Fibroblast of lung (primary cell): ENCODE measurements around the gene PITPNB. TPM values are rescaled to one million over a fixed set of nuclear protein-coding genes. Genes with fewer than 3 reads are reported as not detected.

Experiments used
- DNase-seq, 2 donors: peaks; one replicate each; pipeline versions ENCODE4 v3.0.0 to v3.0.0-alpha.2; 2010; ENCODE audit warnings: low read depth in 2 of 2
- H2AFZ ChIP-seq: 2 replicates; pipeline ENCODE4 v1.5.1; 2012; ENCODE audit warnings: low read length, control low read depth, inconsistent platforms
- H3K27ac ChIP-seq: 2 replicates; pipeline ENCODE4 v1.5.1; 2011; ENCODE audit warnings: low read length, control low read depth; ENCODE audit not compliant: insufficient read depth
- H3K27me3 ChIP-seq: 2 replicates; pipeline ENCODE4 v1.5.1; 2011; ENCODE audit warnings: mild to moderate bottlenecking, low read length; ENCODE audit not compliant: control insufficient read depth, insufficient read depth
- H3K36me3 ChIP-seq: 2 replicates; pipeline ENCODE4 v1.5.1; 2011; ENCODE audit warnings: low read length; ENCODE audit not compliant: control insufficient read depth, insufficient read depth
- H3K4me1 ChIP-seq: 2 replicates; pipeline ENCODE4 v1.5.1; 2011; ENCODE audit warnings: low read length; ENCODE audit not compliant: control insufficient read depth, insufficient read depth; ENCODE audit errors: extremely low read depth
- H3K4me2 ChIP-seq: 2 replicates; pipeline ENCODE4 v1.5.1; 2011; ENCODE audit warnings: low read length, control low read depth; ENCODE audit not compliant: insufficient read depth; ENCODE audit errors: extremely low read depth
- H3K4me3 ChIP-seq, 4 experiments: fragments of 200-600 bp in 1 of 4; sonication (generic) in 1 of 4; replicated peaks in 1 of 4; 2 replicates each; pipeline ENCODE4 v1.5.1; 2011 to 2016; ENCODE audit warnings: low read length in 4 of 4, low read depth in 3 of 4, mild to moderate bottlenecking in 3 of 4, control low read depth in 2 of 4, inconsistent platforms in 1 of 4, mixed read lengths in 1 of 4; ENCODE audit not compliant: insufficient read depth in 1 of 4; ENCODE audit errors: control extremely low read depth in 1 of 4
- H3K79me2 ChIP-seq: 2 replicates; pipeline ENCODE4 v1.5.1; 2012; ENCODE audit warnings: mild to moderate bottlenecking, low read length, inconsistent platforms; ENCODE audit not compliant: control insufficient read depth, insufficient read depth
- H3K9ac ChIP-seq: 2 replicates; pipeline ENCODE4 v1.5.1; 2011; ENCODE audit warnings: mild to moderate bottlenecking, low read length, control low read depth; ENCODE audit not compliant: insufficient read depth
- H3K9me3 ChIP-seq: 2 replicates; pipeline ENCODE4 v1.5.1; 2012; ENCODE audit warnings: low read depth, low read length; ENCODE audit not compliant: control insufficient read depth, insufficient read depth
- H4K20me1 ChIP-seq: 2 replicates; pipeline ENCODE4 v1.5.1; 2011; ENCODE audit warnings: low read length; ENCODE audit not compliant: control insufficient read depth, insufficient read depth; ENCODE audit errors: extremely low read depth
- CTCF ChIP-seq, 2 donors: IDR thresholded peaks in 1 of 2; conservative IDR thresholded peaks in 1 of 2; 1 replicate in 1 of 2; 2 replicates in 1 of 2; pipeline ENCODE4 v1.5.1; 2011 to 2012; ENCODE audit warnings: low read length in 2 of 2, control low read depth in 1 of 2, inconsistent platforms in 1 of 2, low read depth in 1 of 2, mild to moderate bottlenecking in 1 of 2
- EZH2 ChIP-seq: IDR thresholded peaks from 2 replicates; pipeline ENCODE4 v1.5.1; 2012; ENCODE audit warnings: low read length, control low read depth, mild to moderate bottlenecking; ENCODE audit errors: missing control alignments
- polyA plus RNA-seq, 2 donors: library from polyadenylated mRNA; depleted of rRNA in 1 of 2; stranded (reverse) in 1 of 2; unstranded in 1 of 2; fragments of >200 nt; gene quantifications; 2 replicates each; pipeline ENCODE4 v1.2.1, GENCODE V29; 2011 to 2012; ENCODE audit warnings: missing spikeins in 1 of 2
- total RNA-seq: library from RNA; depleted of rRNA; stranded (reverse); fragments of >200 nt; gene quantifications from 2 replicates; pipeline ENCODE4 v1.2.1, GENCODE V29; 2014

PITPNB gene
- total and polyA plus RNA-seq, 2 donors (not counting 1 experiment from before 2014, with no cell fraction given): 42.4 to 79.4 TPM

GRCh38 chr22:27913162-27913741, 5.8 kb downstream of the PITPNB start:
- H3K4me2 ChIP-seq: no peak overlapping the region
- no peaks in the 10 kb centered on the region for H3K9me3 ChIP-seq
- no peaks in the 10 kb centered on the region for H3K27me3 ChIP-seq
- H3K79me2 ChIP-seq: peaks cover 83% of the 10 kb centered on the region
- peaks cover 11% of the 10 kb centered on the region for H3K4me1 ChIP-seq
- H3K36me3 ChIP-seq: peaks cover 4% of the 10 kb centered on the region
- H3K9ac ChIP-seq: no peak overlapping the region
- DNase-seq: peak in 1 of 2 donors; percentile 32
- TF ChIP-seq EZH2: no peak
- no peak for TF ChIP-seq CTCF (conservative IDR thresholded peaks at IDR 0.05 in 1 of 2, IDR thresholded peaks at IDR 0.05 in 1 of 2; ENCODE audit: low read depth in 1 of 2, low read length in 2 of 2)
- peaks cover 4% of the 10 kb centered on the region for H4K20me1 ChIP-seq
- no peak overlapping the region for H2AFZ ChIP-seq
- no peak overlapping the region for H3K27ac ChIP-seq
- no peak overlapping the region for H3K4me3 ChIP-seq

GRCh38 chr22:27912101-27912500, 7.0 kb downstream of the PITPNB start:
- no peak for DNase-seq
- H4K20me1 ChIP-seq: peaks cover 4% of the 10 kb centered on the region
- H3K27ac ChIP-seq: no peak overlapping the region
- peaks cover 80% of the 10 kb centered on the region for H3K79me2 ChIP-seq
- no peaks in the 10 kb centered on the region for H3K27me3 ChIP-seq
- H3K36me3 ChIP-seq: peaks cover 8% of the 10 kb centered on the region
- H2AFZ ChIP-seq: no peak overlapping the region
- no peak overlapping the region for H3K4me3 ChIP-seq
- H3K9ac ChIP-seq: no peak overlapping the region
- H3K4me1 ChIP-seq: peaks cover 9% of the 10 kb centered on the region
- H3K9me3 ChIP-seq: no peaks in the 10 kb centered on the region
- TF ChIP-seq EZH2 (no peak), CTCF (conservative IDR thresholded peaks at IDR 0.05 in 1 of 2, IDR thresholded peaks at IDR 0.05 in 1 of 2; ENCODE audit: low read depth in 1 of 2, low read length in 2 of 2) (no peak)
- no peak overlapping the region for H3K4me2 ChIP-seq

GRCh38 chr22:27911330-27911729, 7.7 kb downstream of the PITPNB start:
- TF ChIP-seq EZH2 (no peak), CTCF (conservative IDR thresholded peaks at IDR 0.05 in 1 of 2, IDR thresholded peaks at IDR 0.05 in 1 of 2; ENCODE audit: low read depth in 1 of 2, low read length in 2 of 2) (no peak)
- Histone ChIP-seq H3K4me2 (no peak overlapping the region), H3K27me3 (no peaks in the 10 kb centered on the region), H3K4me1 (peaks cover 9% of the 10 kb centered on the region), H3K9ac (no peak overlapping the region), H2AFZ (no peak overlapping the region), H3K27ac (no peak overlapping the region), H3K79me2 (peaks cover 76% of the 10 kb centered on the region), H3K36me3 (peaks cover 8% of the 10 kb centered on the region), H3K9me3 (no peaks in the 10 kb centered on the region), H3K4me3 (no peak overlapping the region), H4K20me1 (peaks cover 4% of the 10 kb centered on the region)
- no peak for DNase-seq
